Measurements from ENCODE around the gene KMT2B.
"Not testable (repeated sequence)": the region's sequence is repeated elsewhere in the genome, so short reads cannot be mapped to it uniquely, and the experiment has no call there.

Gene KMT2B

DNA sequence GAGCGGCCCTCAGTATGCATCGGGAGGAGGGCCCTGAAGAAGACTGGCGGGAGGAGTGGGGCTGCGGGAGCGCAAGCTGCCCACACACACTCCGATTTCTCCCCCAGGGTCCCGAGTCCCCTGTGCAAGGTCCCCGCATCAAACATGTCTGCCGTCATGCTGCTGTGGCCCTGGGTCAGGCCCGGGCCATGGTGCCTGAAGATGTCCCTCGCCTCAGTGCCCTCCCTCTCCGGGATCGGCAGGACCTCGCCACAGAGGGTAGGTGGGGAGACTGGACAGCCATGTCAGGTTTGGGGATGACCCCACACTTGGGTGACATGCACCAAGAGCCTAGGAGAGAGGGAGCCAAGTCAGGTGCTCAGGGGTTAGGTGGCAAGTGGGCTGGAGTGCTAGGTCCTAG is 4.7 kb downstream of the KMT2B start:
- Histone ChIP-seq H2BK5ac (ENCODE audit: low read depth, low read length, poor library complexity) (no peak overlapping the region), H4K12ac (ENCODE audit: low read depth, low read length) (no peak overlapping the region), H3K4ac (ENCODE audit: low read depth, low read length) (no peak overlapping the region), H3K18ac (ENCODE audit: low read length) (no peak overlapping the region), H2BK120ac (ENCODE audit: insufficient read depth, low read length, poor library complexity) (no peak overlapping the region), H2BK12ac (ENCODE audit: low read length) (no peak overlapping the region), H4K91ac (ENCODE audit: low read depth, low read length) (no peak overlapping the region), H3K27ac (ENCODE audit: low read depth, low read length) (no peak overlapping the region), H3K36me3 (ENCODE audit: control insufficient read depth in 1 of 2, insufficient read depth in 2 of 2, low read length in 2 of 2) (peaks cover 72 to 73% of the 10 kb centered on the region in 2 experiments), H3K79me2 (ENCODE audit: control insufficient read depth, insufficient read depth, low read length, poor library complexity) (peaks cover 10% of the 10 kb centered on the region), H3K9me3 (ENCODE audit: insufficient read depth, low read depth, low read length) (no peaks in the 10 kb centered on the region), H3K4me3 (ENCODE audit: low read depth, low read length) (no peak overlapping the region), H3K23ac (ENCODE audit: low read length) (no peak overlapping the region), H3K14ac (ENCODE audit: low read length) (no peak overlapping the region), H3K4me1 (ENCODE audit: control insufficient read depth in 1 of 2, insufficient read depth in 2 of 2, low read length in 2 of 2) (peaks cover 0 to 7% of the 10 kb centered on the region in 2 experiments), H3K4me2 (ENCODE audit: low read length) (no peak overlapping the region), H3K27me3 (ENCODE audit: insufficient read depth, low read length) (no peaks in the 10 kb centered on the region), H3K9ac (ENCODE audit: low read length) (no peak overlapping the region), H2AFZ (ENCODE audit: insufficient read depth, low read length, poor library complexity) (no peak overlapping the region), H2AK5ac (ENCODE audit: low read length) (no peak overlapping the region), H4K8ac (ENCODE audit: low read depth, low read length) (no peak overlapping the region), H3K79me1 (ENCODE audit: low read length) (no peaks in the 10 kb centered on the region)
- no CpG with 5 or more reads among the region's 14 CpGs for WGBS (ENCODE audit: extremely low coverage, insufficient coverage, insufficient read length)
- no peak for DNase-seq

DNA sequence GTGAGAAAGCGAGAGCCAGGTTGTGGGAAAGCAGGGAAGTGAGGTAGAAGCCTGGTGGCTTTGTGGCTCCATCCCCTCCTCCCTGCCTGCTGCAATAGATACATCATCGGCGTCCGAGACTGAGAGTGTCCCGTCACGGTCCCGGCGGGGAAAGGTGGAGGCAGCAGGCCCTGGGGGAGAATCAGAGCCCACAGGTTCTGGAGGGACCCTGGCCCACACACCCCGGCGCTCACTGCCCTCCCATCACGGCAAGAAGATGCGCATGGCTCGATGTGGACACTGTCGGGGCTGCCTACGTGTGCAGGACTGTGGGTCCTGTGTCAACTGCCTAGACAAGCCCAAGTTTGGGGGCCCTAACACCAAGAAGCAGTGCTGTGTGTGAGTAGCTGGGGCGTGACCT is 5.1 kb downstream of the KMT2B start:
- no peak overlapping the region for H2BK12ac ChIP-seq (ENCODE audit: low read length)
- H2BK5ac ChIP-seq (ENCODE audit: low read depth, low read length, poor library complexity), result no peak overlapping the region
- no peaks in the 10 kb centered on the region for H3K79me1 ChIP-seq (ENCODE audit: low read length)
- H4K12ac ChIP-seq (ENCODE audit: low read depth, low read length), result no peak overlapping the region
- DNase-seq, result no peak
- peaks cover 10% of the 10 kb centered on the region for H3K79me2 ChIP-seq (ENCODE audit: control insufficient read depth, insufficient read depth, low read length, poor library complexity)
- H3K4me2 ChIP-seq (ENCODE audit: low read length), result no peak overlapping the region
- peaks cover 0 to 7% of the 10 kb centered on the region in 2 experiments for H3K4me1 ChIP-seq (ENCODE audit: control insufficient read depth in 1 of 2, insufficient read depth in 2 of 2, low read length in 2 of 2)
- no peak overlapping the region for H3K18ac ChIP-seq (ENCODE audit: low read length)
- no peak overlapping the region for H3K4ac ChIP-seq (ENCODE audit: low read depth, low read length)
- H3K23ac ChIP-seq (ENCODE audit: low read length), result no peak overlapping the region
- H4K8ac ChIP-seq (ENCODE audit: low read depth, low read length), result no peak overlapping the region
- no peak overlapping the region for H2AFZ ChIP-seq (ENCODE audit: insufficient read depth, low read length, poor library complexity)
- H2BK120ac ChIP-seq (ENCODE audit: insufficient read depth, low read length, poor library complexity), result no peak overlapping the region
- H3K27ac ChIP-seq (ENCODE audit: low read depth, low read length), result no peak overlapping the region
- no peaks in the 10 kb centered on the region for H3K9me3 ChIP-seq (ENCODE audit: insufficient read depth, low read depth, low read length)
- no peak overlapping the region for H3K14ac ChIP-seq (ENCODE audit: low read length)
- peaks cover 77% of the 10 kb centered on the region in 2 experiments for H3K36me3 ChIP-seq (ENCODE audit: control insufficient read depth in 1 of 2, insufficient read depth in 2 of 2, low read length in 2 of 2)
- H3K9ac ChIP-seq (ENCODE audit: low read length), result no peak overlapping the region
- H2AK5ac ChIP-seq (ENCODE audit: low read length), result no peak overlapping the region
- no CpG with 5 or more reads among the region's 16 CpGs for WGBS (ENCODE audit: extremely low coverage, insufficient coverage, insufficient read length)
- no peak overlapping the region for H3K4me3 ChIP-seq (ENCODE audit: low read depth, low read length)
- no peaks in the 10 kb centered on the region for H3K27me3 ChIP-seq (ENCODE audit: insufficient read depth, low read length)
- H4K91ac ChIP-seq (ENCODE audit: low read depth, low read length), result no peak overlapping the region

DNA sequence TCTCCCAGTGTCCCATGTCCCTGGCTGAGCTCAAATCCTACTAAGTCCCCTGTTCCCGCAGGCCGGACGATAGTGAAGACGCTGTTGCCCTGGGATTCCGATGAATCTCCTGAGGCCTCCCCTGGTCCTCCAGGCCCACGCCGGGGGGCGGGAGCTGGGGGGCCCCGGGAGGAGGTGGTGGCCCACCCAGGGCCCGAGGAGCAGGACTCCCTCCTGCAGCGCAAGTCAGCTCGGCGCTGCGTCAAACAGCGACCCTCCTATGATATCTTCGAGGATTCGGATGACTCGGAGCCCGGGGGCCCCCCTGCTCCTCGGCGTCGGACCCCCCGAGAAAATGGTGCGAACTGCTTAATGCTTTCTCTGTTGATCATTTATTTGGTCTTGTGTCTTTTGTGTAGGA is 5.9 kb downstream of the KMT2B start:
- Histone ChIP-seq H3K27ac (ENCODE audit: low read depth, low read length) (no peak overlapping the region), H3K18ac (ENCODE audit: low read length) (no peak overlapping the region), H2BK12ac (ENCODE audit: low read length) (no peak overlapping the region), H3K4ac (ENCODE audit: low read depth, low read length) (no peak overlapping the region), H2AFZ (ENCODE audit: insufficient read depth, low read length, poor library complexity) (no peak overlapping the region), H3K4me1 (ENCODE audit: control insufficient read depth in 1 of 2, insufficient read depth in 2 of 2, low read length in 2 of 2) (peaks cover 0 to 7% of the 10 kb centered on the region in 2 experiments), H3K9ac (ENCODE audit: low read length) (no peak overlapping the region), H2AK5ac (ENCODE audit: low read length) (no peak overlapping the region), H3K4me2 (ENCODE audit: low read length) (no peak overlapping the region), H2BK120ac (ENCODE audit: insufficient read depth, low read length, poor library complexity) (no peak overlapping the region), H4K91ac (ENCODE audit: low read depth, low read length) (no peak overlapping the region), H3K23ac (ENCODE audit: low read length) (no peak overlapping the region), H4K12ac (ENCODE audit: low read depth, low read length) (no peak overlapping the region), H3K14ac (ENCODE audit: low read length) (no peak overlapping the region), H3K9me3 (ENCODE audit: insufficient read depth, low read depth, low read length) (no peaks in the 10 kb centered on the region), H2BK5ac (ENCODE audit: low read depth, low read length, poor library complexity) (no peak overlapping the region), H3K4me3 (ENCODE audit: low read depth, low read length) (no peak overlapping the region), H4K8ac (ENCODE audit: low read depth, low read length) (no peak overlapping the region), H3K79me1 (ENCODE audit: low read length) (no peaks in the 10 kb centered on the region), H3K27me3 (ENCODE audit: insufficient read depth, low read length) (no peaks in the 10 kb centered on the region), H3K79me2 (ENCODE audit: control insufficient read depth, insufficient read depth, low read length, poor library complexity) (peaks cover 5% of the 10 kb centered on the region), H3K36me3 (ENCODE audit: control insufficient read depth in 1 of 2, insufficient read depth in 2 of 2, low read length in 2 of 2) (peaks cover 84 to 85% of the 10 kb centered on the region in 2 experiments)
- WGBS (ENCODE audit: extremely low coverage, insufficient coverage, insufficient read length), result no CpG with 5 or more reads among the region's 24 CpGs
- no peak for DNase-seq

DNA sequence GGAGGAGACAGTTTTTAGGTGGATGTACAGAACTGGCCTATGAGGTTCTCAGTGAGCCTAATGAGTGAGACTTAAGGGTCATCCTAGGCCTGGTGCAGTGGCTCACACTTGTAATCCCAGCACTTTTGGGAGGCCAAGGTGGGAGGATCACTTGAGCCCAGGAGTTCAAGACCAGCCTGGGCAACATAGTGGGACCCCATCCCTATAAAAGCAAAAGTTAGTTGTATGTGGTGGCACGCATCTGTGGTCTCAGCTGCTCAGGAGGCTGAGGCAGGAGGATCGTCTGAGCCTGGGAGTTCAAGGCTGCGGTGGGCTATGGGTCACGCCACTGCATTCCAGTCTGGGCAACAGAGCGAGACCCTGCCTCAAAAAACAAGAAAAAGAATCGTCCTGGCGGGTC is 6.3 kb downstream of the KMT2B start:
- H3K9ac ChIP-seq (ENCODE audit: low read length); H3K23ac ChIP-seq (ENCODE audit: low read length); DNase-seq; H3K9me3 ChIP-seq (ENCODE audit: insufficient read depth, low read depth, low read length); H2BK5ac ChIP-seq (ENCODE audit: low read depth, low read length, poor library complexity); H3K27me3 ChIP-seq (ENCODE audit: insufficient read depth, low read length); H4K8ac ChIP-seq (ENCODE audit: low read depth, low read length); H3K18ac ChIP-seq (ENCODE audit: low read length); H2AK5ac ChIP-seq (ENCODE audit: low read length); H3K4me3 ChIP-seq (ENCODE audit: low read depth, low read length); H2BK12ac ChIP-seq (ENCODE audit: low read length); H4K91ac ChIP-seq (ENCODE audit: low read depth, low read length); H4K12ac ChIP-seq (ENCODE audit: low read depth, low read length); H3K4ac ChIP-seq (ENCODE audit: low read depth, low read length); H3K4me1 ChIP-seq (ENCODE audit: control insufficient read depth in 1 of 2, insufficient read depth in 2 of 2, low read length in 2 of 2); H3K4me2 ChIP-seq (ENCODE audit: low read length); H3K27ac ChIP-seq (ENCODE audit: low read depth, low read length); H2AFZ ChIP-seq (ENCODE audit: insufficient read depth, low read length, poor library complexity); H3K14ac ChIP-seq (ENCODE audit: low read length); H3K79me1 ChIP-seq (ENCODE audit: low read length); H2BK120ac ChIP-seq (ENCODE audit: insufficient read depth, low read length, poor library complexity); H3K79me2 ChIP-seq (ENCODE audit: control insufficient read depth, insufficient read depth, low read length, poor library complexity): not testable (repeated sequence)
- H3K36me3 ChIP-seq (ENCODE audit: control insufficient read depth in 1 of 2, insufficient read depth in 2 of 2, low read length in 2 of 2), result peaks cover 89 to 90% of the 10 kb centered on the region in 2 experiments
- WGBS (ENCODE audit: extremely low coverage, insufficient coverage, insufficient read length), result no CpG with 5 or more reads among the region's 7 CpGs

Data from trophoblast cell (in vitro differentiated cells and primary cell).